Germinal center (tissue), 1 donor: ENCODE measurements around the gene PDZRN4.
"Not testable (repeated sequence)": the region's sequence is repeated elsewhere in the genome, so short reads cannot be mapped to it uniquely, and the experiment has no call there.

Experiments
- DNase-seq: peaks from one replicate; pipeline ENCODE4 v3.0.0; 2012; ENCODE audit warnings: mixed read lengths, low spot score

The PDZRN4 gene

GRCh38 chr12:41286426-41286825 lies 98.3 kb downstream of the PDZRN4 start:
- no peak for DNase-seq

GRCh38 chr12:41287500-41288141 lies 99.5 kb downstream of the PDZRN4 start:
- no peak for DNase-seq

GRCh38 chr12:41288142-41288811 lies 100.2 kb downstream of the PDZRN4 start:
- DNase-seq, result no peak

GRCh38 chr12:41289501-41289900 lies 101.4 kb downstream of the PDZRN4 start:
- DNase-seq, result no peak

- no peak for DNase-seq
Measured at GRCh38 chr12:41293011-41293410, 104.9 kb downstream of the PDZRN4 start.

- no peak for DNase-seq
Measured at GRCh38 chr12:41293461-41293860, 105.3 kb downstream of the PDZRN4 start.

GRCh38 chr12:41302979-41303403 lies 114.9 kb downstream of the PDZRN4 start:
- no peak for DNase-seq

GRCh38 chr12:41304526-41304925 lies 116.4 kb downstream of the PDZRN4 start:
- no peak for DNase-seq

GRCh38 chr12:41310367-41310766 lies 122.2 kb downstream of the PDZRN4 start:
- DNase-seq, result no peak

- no peak for DNase-seq
Measured at GRCh38 chr12:41311883-41312282, 123.8 kb downstream of the PDZRN4 start.

GRCh38 chr12:41312451-41312850 lies 124.3 kb downstream of the PDZRN4 start:
- DNase-seq, result not testable (repeated sequence)

GRCh38 chr12:41325336-41325735 lies 137.2 kb downstream of the PDZRN4 start:
- no peak for DNase-seq

- DNase-seq, result no peak
Measured at GRCh38 chr12:41327096-41327895, 139.2 kb downstream of the PDZRN4 start.

GRCh38 chr12:41333974-41334373 lies 145.9 kb downstream of the PDZRN4 start:
- DNase-seq, result no peak

- DNase-seq, result no peak
Measured at GRCh38 chr12:41334390-41334789, 146.3 kb downstream of the PDZRN4 start.

- DNase-seq, result no peak
Measured at GRCh38 chr12:41336041-41336549, 148.0 kb downstream of the PDZRN4 start.

- no peak for DNase-seq
Measured at GRCh38 chr12:41339784-41340183, 151.7 kb downstream of the PDZRN4 start.

- no peak for DNase-seq
Measured at GRCh38 chr12:41344776-41345470, 156.8 kb downstream of the PDZRN4 start.

- no peak for DNase-seq
Measured at GRCh38 chr12:41348198-41348597, 160.1 kb downstream of the PDZRN4 start.

GRCh38 chr12:41356181-41356580 lies 168.1 kb downstream of the PDZRN4 start:
- DNase-seq, result no peak

- DNase-seq, result no peak
Measured at GRCh38 chr12:41361738-41362137, 173.6 kb downstream of the PDZRN4 start.

- no peak for DNase-seq
Measured at GRCh38 chr12:41362510-41362909, 174.4 kb downstream of the PDZRN4 start.
